ENCODE measurements around the gene SCN9A.
"Not testable (repeated sequence)": the region's sequence is repeated elsewhere in the genome, so short reads cannot be mapped to it uniquely, and the experiment has no call there.

The SCN9A gene

GRCh38 chr2:166375736-166376487 is at the start of gene SCN9A:
SCN9A (minus strand) TSS chr2:166375944; CDS start chr2:166311756, 64,188 bp downstream.
- DNase-seq = peak in 1 of 2 experiments; percentile 10

GRCh38 chr2:166424841-166425240 is 49.1 kb upstream of the SCN9A start:
- no peak for DNase-seq

DNA sequence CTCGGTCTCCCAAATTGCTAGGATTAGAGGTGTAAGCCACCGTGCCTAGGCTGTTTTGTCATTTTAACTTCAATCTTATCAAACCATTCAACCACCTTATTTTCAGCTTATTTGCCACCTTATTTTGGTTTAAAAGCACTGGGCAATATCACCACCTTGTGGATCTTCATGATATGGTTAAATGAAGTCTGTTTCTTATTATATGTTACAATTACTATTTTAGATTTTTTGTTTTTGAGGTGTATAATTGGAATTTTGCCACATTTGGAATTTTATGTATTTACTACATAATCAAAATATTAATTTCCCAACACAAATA is 43.8 kb upstream of the SCN9A start:
- no peak for DNase-seq

DNA sequence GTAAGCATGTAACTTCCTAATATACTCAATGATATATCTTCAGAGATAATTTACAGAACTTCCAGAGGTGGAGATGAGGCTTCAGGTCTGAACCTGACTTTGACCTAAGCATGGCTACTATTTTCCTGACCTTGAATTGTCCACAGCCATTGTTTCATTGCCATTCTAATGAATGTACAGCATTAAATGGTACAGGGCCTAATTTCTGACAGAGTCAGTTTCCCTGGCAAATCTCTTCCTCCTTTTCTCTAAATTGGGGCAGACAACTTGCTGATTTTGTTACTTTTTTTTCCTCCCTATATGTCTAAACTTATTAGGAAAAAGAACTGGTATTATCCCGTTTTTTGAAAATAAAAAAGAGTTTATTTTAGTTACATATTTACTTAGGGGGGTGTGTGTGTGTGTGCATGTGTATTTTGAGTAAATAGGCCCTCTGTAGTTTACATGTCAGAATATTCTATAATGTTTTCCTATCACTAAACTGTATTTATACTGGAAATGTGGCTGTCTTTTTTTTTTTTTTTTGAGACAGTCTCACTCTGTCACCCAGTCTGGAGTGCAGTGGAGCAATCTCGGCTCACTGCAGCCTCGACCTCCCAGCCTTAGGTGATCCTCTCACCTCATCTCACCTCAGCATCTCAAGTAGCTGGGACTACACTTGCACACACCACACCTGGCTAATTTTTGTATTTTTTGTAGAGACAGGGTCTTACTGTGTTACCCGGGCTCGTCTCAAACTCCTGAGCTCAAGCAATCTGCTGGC is 43.3 kb upstream of the SCN9A start:
- DNase-seq = no peak

DNA sequence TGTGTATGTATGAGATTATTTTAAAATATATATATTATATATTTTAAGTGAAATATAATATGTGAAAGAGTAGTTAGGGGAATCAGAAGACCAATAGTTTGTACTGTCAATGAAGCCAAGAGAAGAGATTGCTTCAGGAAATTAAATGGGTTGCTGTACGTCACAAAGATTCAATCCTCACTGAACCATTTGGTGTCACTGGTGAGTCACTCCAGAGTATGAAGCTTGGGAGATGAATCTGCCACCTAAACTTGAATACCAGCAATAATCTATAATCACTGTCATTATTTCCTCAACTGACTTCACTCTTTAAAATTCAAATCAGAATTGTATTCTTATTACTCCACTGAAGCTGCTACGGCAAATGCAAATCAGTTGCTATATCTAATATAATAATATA is 41.9 kb upstream of the SCN9A start:
- no peak for DNase-seq

DNA sequence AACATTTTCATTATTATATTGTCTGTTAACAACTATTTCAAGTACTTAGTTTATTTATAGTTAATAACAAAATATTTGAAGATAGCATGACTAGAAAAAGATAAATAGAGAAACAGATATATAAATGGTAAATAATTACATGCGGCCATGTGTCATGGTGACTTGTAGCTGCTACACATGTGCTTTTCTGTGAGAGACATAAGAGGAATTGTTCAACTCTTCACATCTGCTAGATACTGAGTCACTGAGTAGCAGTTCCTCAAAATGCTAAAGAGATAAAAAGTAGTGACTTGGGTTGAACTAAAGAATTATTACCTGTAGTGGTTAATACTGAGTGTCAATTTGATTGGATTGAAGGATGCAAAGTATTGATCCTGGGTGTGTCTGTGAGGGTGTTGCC is 37.5 kb upstream of the SCN9A start:
- no peak for DNase-seq

DNA sequence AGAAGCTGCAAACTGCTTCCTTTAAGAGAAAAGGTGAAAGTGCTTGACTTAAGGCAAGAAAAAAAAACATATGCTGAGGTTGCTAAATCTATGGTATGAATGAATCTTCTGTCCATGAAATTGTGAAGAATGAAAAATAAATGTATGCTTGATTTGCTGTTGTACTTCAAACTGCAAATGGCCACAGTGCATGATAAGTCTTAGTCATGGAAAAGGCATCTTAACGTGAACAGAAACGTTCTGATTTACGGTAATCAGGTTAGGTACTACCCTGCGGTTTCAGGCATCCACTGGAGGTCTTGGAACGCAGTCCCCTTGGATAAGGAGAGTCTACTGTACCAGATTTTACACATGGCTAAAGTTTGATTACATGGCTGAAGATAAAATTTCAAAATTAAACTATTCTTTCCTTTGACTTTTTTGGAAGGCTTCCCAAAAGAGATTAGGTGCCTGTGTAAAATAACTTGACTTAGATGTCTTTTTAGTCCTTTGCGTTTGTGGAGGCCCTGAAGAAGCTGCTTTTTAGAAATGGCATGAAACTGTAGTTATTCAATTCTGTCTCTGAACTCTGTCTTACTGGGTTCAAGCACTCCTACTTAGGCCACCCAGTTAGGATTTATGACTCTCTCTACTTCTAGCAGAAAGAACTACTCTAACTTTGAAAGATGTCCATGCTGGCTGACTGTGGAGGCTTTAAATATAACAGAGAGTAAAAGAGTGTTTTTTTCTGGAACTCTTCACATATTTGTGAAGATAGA is 35.9 kb upstream of the SCN9A start:
- no peak for DNase-seq

GRCh38 chr2:166410828-166411472 is 35.2 kb upstream of the SCN9A start:
- DNase-seq = no peak

DNA sequence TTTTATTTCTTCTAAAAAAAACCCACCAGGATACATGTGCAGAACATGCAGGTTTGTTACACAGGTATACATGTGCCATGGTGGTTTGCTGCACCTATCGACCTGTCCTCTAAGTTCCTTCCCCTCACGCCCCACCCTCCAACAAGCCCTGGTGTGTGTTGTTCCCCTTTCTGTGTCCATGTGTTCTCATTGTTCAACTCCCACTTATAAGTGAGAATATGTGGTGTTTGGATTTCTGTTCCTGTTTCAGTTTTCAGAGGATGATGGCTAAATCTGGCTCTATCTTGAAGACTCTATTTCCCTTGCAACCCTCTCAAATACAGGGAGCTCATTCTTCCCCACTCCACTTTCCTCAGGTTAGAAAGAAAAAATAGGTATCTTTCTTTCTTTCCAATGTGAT is 32.0 kb upstream of the SCN9A start:
- not testable (repeated sequence) for DNase-seq

GRCh38 chr2:166406374-166406773 is 30.6 kb upstream of the SCN9A start:
- no peak for DNase-seq

DNA sequence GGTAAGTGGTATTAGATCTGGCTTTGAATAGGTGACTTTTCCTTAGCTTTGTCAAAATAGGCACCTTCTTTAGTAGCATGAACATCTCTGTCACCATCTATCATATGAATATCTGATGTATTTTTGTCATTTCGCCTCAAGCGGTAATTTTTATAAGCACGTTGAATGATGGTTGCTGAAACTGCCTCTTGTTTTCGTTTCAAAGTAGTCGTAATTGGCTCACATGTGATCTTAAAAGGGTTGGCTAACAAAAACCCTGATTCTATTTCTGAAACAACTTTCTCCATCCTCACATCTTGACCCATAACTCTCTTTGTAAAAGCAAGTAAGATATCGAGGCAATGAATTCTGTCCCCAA is 29.8 kb upstream of the SCN9A start:
- DNase-seq = no peak

DNA sequence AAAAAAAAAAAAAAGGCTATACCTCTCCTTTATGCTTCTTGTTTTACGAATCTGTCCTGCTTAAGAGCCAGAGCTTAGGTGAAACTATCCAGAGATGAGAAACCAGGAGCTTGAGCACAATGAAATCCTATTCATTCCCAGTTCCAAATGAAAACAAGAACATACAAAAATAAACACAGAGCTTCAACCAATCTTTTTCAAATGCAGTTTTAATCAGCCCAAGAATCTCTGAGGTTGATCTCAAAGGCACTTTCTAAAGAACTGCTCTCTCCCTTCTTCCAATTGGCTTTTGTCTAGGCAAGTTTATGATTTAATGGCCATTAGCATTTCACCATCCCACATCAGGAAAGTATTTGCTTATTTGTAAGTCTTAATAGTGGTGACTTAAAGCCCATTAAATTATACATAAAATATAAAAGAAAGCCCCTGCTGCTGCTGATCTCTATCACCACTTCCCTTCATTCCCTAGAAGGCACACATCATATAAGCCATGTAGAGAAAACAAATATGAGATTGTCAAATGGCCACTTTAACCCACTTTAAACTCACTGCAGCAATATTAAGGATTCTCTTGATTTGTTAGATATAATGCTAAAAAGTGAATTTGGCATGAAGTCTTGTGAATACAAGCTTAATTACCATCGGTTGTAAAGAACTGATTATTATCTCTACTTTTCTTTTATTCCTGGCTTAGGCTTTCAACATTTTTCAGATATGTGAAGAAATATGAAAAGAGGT is 29.3 kb upstream of the SCN9A start:
- no peak for DNase-seq

- DNase-seq = no peak
These were observed 18.5 kb upstream of the SCN9A start for GRCh38 chr2:166394245-166394644.

DNA sequence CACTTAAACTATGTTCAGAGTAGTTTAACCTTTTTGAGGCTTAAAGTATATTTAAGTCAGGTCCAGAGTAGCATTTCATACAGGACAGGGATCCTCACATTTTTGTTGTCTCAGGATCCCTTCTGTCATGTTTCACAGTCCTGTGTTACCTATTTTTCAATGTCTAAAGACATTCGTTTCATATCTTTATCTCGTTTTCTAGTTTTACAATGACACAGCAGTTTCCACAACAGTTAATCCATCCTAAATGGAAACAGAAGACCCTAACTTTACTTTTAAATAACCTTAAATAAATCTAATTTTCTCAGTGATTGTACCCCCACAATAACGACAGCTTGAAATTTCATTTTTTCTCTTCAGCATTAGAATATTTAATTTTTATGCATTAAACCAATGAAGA is 17.3 kb upstream of the SCN9A start:
- DNase-seq = no peak

DNA sequence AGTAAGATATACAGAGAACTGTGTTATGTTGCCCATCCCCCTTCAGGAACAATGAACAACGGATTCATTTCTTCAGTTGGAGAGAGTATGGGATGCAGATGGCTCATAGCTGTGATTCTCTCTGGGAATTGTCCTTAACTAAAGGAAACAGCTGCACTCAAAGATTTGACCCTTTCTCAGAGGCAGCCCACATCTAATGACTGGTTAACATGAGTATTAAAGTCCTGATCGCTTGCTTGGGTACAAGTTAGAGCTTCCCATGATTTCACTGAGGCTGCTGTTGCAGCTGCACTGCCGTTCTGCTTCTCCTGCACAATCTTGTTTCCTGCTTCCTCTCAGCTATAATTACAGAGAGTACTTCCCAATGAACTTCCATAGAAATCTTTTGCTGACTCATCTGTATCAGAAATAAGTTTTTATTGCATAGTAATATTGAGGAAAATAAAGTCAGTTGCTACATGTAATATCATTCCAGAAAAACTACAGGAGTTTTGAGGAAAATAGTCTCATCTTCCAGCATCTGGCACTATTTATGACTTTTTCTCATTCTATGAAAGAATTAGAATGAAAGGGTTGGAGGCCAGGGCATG is 12.8 kb upstream of the SCN9A start:
- no peak for DNase-seq

- DNase-seq = no peak
These were observed 9.6 kb upstream of the SCN9A start for GRCh38 chr2:166385313-166385712.

DNA sequence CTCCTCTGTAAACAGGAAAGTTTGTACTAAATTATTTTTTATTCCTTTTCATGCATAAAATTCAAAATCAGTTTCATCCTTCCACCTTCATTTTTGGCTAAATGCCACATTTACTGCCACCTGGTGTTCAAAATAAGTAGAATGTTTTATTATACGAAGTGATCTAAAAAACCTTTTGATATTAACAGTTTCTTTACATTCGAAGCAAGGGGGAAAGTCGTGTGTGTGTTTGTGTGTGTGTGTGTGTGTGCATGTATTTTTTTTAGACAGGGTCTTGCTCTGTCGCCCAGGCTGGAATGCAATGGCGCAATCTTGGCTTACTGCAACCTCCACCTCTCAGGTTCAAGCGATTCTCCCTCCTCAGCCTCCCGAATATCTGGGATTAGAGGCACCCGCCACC is 9.0 kb upstream of the SCN9A start:
- no peak for DNase-seq

- no peak for DNase-seq
These were observed 6.7 kb upstream of the SCN9A start for GRCh38 chr2:166382448-166382847.

- no peak for DNase-seq
These were observed 4.9 kb upstream of the SCN9A start for GRCh38 chr2:166380615-166381014.

DNA sequence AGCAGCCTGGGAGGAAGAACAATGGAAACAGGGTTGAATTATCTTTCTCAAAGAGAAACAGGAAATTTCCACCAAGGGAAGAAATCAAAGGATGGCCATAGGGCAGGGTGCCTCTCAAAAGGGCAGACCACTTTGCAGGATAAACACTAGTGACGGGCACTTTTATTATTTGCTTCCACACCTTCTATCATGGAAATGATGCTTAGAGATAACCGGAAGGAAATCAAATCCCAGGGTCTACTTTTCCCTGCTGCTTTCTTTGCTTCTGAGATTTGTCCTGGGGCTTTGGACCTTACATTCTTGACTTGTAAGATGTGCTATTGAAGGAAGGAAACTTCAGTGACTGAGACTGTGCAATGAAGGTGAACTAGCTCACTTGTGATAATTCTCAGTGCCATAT is 1.1 kb upstream of the SCN9A start:
- DNase-seq = no peak

GRCh38 chr2:166376488-166376828 is 714 bp upstream of the SCN9A start:
- DNase-seq = no peak

GRCh38 chr2:166375195-166375735 is 479 bp downstream of the SCN9A start:
- DNase-seq = no peak

All from stimulated activated CD4-positive, alpha-beta T cell treated with anti-CD3 and anti-CD28 coated beads, Interleukin-4, amount 100 ng/mL, for 4 hours (primary cell).